Measurements from ENCODE around the gene SLC26A1. TPM values are rescaled to one million over a fixed set of nuclear protein-coding genes. Genes with fewer than 3 reads are reported as not detected.
"Not testable (repeated sequence)": the region's sequence is repeated elsewhere in the genome, so short reads cannot be mapped to it uniquely, and the experiment has no call there.

SLC26A1 gene
- total RNA-seq, 1 donor from 2014 or later = under 0.01 TPM

GRCh38 chr4:955161-955921 lies 37.9 kb downstream of the SLC26A1 start:
- DNase-seq (ENCODE audit: low read depth, low spot score) = no peak

DNA sequence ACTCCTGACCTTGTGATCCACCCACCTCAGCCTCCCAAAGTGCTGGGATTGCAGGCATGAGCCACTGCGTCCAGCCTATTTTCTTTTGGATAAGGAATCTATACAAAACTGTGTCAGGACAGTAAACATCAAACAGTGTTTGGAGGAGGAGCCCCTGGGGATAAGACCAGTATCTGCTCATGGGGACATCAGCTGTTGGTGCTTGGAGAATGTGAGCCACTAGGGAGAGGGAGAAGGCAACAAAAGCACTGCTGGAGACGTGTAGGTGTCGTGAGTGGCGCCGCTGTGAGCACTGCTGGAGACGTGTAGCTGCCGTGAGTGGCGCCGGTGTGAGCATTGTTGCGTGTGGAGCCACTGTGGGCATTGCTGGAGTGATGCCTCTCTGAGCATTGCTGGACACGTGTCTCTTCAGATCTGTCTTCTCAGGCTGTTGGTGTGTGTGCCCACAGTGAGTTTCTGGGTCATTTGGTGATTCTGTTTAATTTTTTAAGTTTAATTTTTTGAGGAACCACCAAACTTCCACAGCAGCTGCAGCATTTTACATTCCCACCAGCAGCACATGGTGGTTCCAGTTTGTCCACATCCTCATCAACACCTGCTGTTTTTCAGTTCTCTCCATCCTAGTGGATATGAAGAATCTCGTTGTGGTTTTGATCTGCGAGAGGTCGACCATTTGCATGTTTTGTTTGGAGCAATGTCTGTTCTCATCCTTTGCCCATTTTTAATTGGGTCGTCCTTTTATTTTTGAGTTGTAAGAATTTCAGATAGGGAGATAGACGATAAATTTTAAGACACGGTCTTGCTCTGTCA lies 38.8 kb downstream of the SLC26A1 start:
- DNase-seq (ENCODE audit: low read depth, low spot score) = no peak

GRCh38 chr4:953574-953915 lies 39.7 kb downstream of the SLC26A1 start:
- no peak for DNase-seq (ENCODE audit: low read depth, low spot score)

GRCh38 chr4:952881-953573 lies 40.2 kb downstream of the SLC26A1 start:
- DNase-seq (ENCODE audit: low read depth, low spot score) = no peak

GRCh38 chr4:951594-952468 lies 41.4 kb downstream of the SLC26A1 start:
- no peak for DNase-seq (ENCODE audit: low read depth, low spot score)

- no peak for DNase-seq (ENCODE audit: low read depth, low spot score)
Observed at GRCh38 chr4:951186-951585, 42.0 kb downstream of the SLC26A1 start.

- no peak for DNase-seq (ENCODE audit: low read depth, low spot score)
Observed at GRCh38 chr4:950136-951020, 42.8 kb downstream of the SLC26A1 start.

- DNase-seq (ENCODE audit: low read depth, low spot score) = no peak
Observed at GRCh38 chr4:949656-950055, 43.5 kb downstream of the SLC26A1 start.

DNA sequence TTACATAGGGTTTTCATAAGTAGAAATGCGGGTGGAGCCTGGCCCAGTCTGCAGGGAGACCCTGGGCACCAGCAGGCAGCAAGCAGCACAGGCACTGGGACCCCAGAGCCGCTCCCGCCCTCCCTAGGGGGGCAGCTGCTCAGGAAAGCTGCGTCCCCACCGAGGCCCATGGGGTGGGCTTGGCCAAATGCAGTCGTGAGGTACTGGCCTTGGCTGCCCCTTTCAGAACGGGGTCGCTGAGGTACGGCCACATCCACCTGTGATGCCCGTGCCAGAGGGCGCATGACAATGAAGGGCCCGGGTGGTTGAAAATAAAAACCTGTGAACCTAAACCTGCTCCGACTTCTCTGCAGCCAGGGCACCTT lies 44.3 kb downstream of the SLC26A1 start:
- no peak for DNase-seq (ENCODE audit: low read depth, low spot score)

GRCh38 chr4:948101-948935 lies 44.9 kb downstream of the SLC26A1 start:
- DNase-seq (ENCODE audit: low read depth, low spot score) = no peak

- DNase-seq (ENCODE audit: low read depth, low spot score) = no peak
Observed at GRCh38 chr4:947491-947971, 45.7 kb downstream of the SLC26A1 start.

- no peak for DNase-seq (ENCODE audit: low read depth, low spot score)
Observed at GRCh38 chr4:946517-947471, 46.4 kb downstream of the SLC26A1 start.

GRCh38 chr4:946103-946450 lies 47.1 kb downstream of the SLC26A1 start:
- DNase-seq (ENCODE audit: low read depth, low spot score) = no peak

GRCh38 chr4:945274-946102 lies 47.7 kb downstream of the SLC26A1 start:
- no peak for DNase-seq (ENCODE audit: low read depth, low spot score)

DNA sequence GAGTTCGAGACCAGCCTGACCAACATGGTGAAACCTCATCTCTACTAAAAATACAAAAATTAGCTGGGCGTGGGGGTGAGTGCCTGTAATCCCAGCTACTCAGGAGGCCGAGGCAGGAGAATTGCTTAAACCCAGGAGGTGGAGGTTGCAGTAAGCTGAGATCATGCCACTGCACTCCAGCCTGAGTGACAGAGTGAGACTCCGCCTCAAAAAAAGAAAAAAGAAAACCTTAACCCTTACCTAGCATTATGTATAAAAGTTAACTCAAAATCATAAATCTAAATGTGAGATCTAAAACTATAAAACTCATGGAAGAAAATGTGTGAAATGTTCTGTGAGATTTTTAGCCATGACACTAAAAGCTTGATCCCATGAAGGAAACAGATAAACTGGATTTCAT lies 53.7 kb downstream of the SLC26A1 start:
- DNase-seq (ENCODE audit: low read depth, low spot score) = not testable (repeated sequence)
